Renal cortical epithelial cell (primary cell): ENCODE results near the gene KRTAP4-2. TPM values are rescaled to one million over a fixed set of nuclear protein-coding genes. Genes with fewer than 3 reads are reported as not detected.
"Not testable (repeated sequence)": the region's sequence is repeated elsewhere in the genome, so short reads cannot be mapped to it uniquely, and the experiment has no call there.

Experiments
- DNase-seq: peaks from one replicate; pipeline ENCODE4 v3.0.0-alpha.2; 2011; ENCODE audit warnings: low read depth
- total RNA-seq: library from RNA; depleted of rRNA; stranded (reverse); fragments of >200 nt; gene quantifications from 2 replicates; pipeline ENCODE4 v1.2.3, GENCODE V29; 2014

Gene KRTAP4-2
- total RNA-seq, 1 donor from 2014 or later: not detected

- no peak for DNase-seq
Observed at GRCh38 chr17:41163828-41164227, 14.2 kb downstream of the KRTAP4-2 start.

DNA sequence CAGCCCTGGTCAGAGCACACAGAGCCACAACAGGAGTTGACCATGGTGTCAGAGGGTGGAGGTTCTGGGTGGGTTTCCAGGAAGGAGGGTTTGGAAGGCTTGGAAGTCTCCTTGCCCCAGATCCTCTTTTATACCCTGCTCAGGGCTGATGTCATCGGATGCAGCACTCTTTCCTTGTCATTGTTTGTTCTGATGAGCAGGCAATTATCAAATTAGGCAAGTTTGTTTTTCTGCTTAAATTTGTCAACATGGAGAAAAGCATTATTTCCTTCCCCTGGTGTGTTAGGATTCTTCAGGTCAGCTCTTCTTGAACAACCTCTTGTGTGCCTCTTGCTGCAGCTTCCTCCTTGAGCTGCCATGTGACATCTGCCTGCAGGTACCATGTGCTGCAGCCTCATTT, 17.4 kb downstream of the KRTAP4-2 start, which contains the start of gene KRTAP4-4:
Gene KRTAP4-4, minus strand, starts transcription at position 101 of the 400 bp plus-strand sequence. Its CDS starts 57 bp downstream, at position 44.
- DNase-seq: no peak

- not testable (repeated sequence) for DNase-seq
Observed at GRCh38 chr17:41160190-41160589, 17.8 kb downstream of the KRTAP4-2 start.

DNA sequence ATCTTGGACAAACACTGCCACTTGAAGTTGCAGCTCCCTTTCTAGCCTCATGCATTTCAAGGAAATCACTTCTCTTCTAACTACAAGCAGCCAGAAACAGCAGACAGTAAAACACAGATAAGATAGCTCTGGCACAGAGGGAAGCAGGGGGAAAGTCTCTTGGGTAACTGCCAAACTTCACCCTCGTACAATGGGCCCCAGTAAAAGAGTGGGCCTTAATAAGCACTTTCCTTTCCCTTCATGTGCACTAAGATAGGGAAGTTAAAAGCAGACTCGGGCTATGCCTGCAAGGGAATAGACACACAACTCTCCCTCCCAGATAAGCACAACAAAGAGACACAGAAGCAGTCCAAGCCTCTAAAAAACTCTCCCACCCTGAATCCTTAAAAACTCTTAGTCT, 24.2 kb downstream of the KRTAP4-2 start:
- DNase-seq: no peak

DNA sequence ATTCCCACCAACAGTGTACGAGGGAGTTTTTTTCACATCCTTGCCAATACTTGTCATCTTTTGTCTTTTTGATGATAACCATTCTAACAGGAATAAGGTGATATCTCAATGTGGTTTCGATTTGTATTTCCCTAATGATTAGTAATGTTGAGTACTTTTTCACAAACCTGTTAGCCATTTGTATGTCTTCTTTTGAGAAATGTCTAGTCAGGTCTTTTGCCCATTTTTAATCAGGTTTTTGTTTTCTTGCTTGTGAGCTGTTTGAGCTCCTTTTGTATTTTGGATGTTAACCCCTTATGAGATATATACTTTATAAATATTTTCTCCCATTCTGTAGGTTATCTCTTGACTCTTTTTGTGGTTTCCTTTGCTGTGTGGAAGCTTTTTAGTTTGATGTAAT, 26.5 kb downstream of the KRTAP4-2 start:
- DNase-seq: no peak

- DNase-seq: no peak
Observed at GRCh38 chr17:41150026-41150425, 28.0 kb downstream of the KRTAP4-2 start.

DNA sequence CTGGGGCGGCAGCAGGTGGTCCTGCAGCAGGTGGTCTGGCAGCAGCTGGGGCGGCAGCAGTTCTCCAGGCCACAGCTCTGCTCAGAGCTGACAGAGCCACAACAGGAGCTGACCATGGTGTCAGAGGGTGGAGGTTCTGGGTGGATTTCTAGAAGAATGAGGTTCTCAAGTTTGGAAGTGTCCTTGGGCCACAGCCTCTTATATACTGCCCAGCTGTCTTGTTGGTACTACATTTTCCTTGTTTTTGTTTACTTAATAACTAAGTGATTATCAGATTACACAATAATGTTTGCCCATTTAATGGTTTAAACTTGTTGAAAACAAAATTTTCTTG, 28.4 kb downstream of the KRTAP4-2 start, which contains the start of gene KRTAP4-5:
Gene KRTAP4-5, minus strand, starts transcription at position 174 of the 334 bp plus-strand sequence. Its CDS starts 58 bp downstream, at position 116.
- DNase-seq: no peak

- DNase-seq: not testable (repeated sequence)
Observed at GRCh38 chr17:41148971-41149651, 28.9 kb downstream of the KRTAP4-2 start.

- DNase-seq: no peak
Observed at GRCh38 chr17:41147531-41148204, 30.4 kb downstream of the KRTAP4-2 start.

- DNase-seq: no peak
Observed at GRCh38 chr17:41145261-41145660, 32.8 kb downstream of the KRTAP4-2 start.

- no peak for DNase-seq
Observed at GRCh38 chr17:41144846-41145245, 33.2 kb downstream of the KRTAP4-2 start.

GRCh38 chr17:41141361-41141760, 36.7 kb downstream of the KRTAP4-2 start:
- DNase-seq: no peak

- DNase-seq: peak; percentile 92
Observed at GRCh38 chr17:41140360-41141131, 37.5 kb downstream of the KRTAP4-2 start, which contains the start of gene KRTAP4-6. KRTAP4-6 (minus strand) TSS chr17:41140544; CDS start chr17:41140487, 57 bp downstream.

DNA sequence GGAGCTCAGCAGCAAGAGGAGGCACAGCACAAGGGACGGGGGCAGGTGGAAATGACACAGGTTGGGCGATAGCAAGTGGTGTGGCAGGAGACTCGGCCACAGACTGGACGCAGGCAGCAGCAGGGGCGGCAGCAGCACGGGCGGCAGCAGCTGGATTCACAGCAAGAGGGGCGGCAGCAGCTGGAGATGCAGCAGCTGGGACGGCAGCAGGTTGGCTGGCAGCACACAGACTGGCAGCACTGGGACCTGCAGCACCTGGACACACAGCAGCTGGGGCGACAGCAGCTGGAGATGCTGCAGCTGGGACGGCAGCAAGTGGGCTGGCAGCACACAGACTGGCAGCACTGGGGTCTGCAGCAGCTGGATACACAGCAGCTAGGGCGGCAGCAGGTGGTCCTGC, 38.2 kb downstream of the KRTAP4-2 start:
- not testable (repeated sequence) for DNase-seq

- no peak for DNase-seq
Observed at GRCh38 chr17:41133880-41134735, 43.9 kb downstream of the KRTAP4-2 start.

DNA sequence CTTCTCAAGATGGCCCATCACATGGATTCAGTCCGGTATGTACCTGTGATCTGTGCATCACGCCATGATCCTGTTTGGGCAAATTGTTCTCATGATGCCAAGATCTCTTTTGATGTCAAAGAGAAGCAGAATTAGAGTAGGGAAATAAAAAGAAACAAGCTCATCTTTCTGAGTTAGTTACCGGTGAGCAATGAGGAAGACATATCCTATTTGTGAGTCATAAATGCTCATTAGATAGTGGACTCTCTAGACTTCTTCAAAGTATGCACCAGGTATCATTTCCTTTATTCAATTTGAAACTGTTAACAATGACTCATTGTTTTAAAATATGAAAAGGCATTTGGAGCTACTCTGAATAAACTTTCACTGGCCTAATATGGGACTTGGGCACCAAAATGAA, 46.0 kb downstream of the KRTAP4-2 start:
- peak; percentile 57 for DNase-seq

Other genes starting within 250 kb of the KRTAP4-2 start
- gene KRT23, start 240.6 kb downstream of the KRTAP4-2 start, total RNA-seq: 1.2 and 68.1 TPM in 2 replicates
- gene KRT39, start 211.3 kb downstream of the KRTAP4-2 start, total RNA-seq: not detected in 2 replicates
- not detected in 2 replicates for gene KRT40, start 193.9 kb downstream of the KRTAP4-2 start, total RNA-seq
- not detected in 2 replicates for gene KRTAP3-3, start 184.1 kb downstream of the KRTAP4-2 start, total RNA-seq
- not detected in 2 replicates for gene KRTAP3-2, start 178.3 kb downstream of the KRTAP4-2 start, total RNA-seq
- not detected in 2 replicates for gene KRTAP3-1, start 169.1 kb downstream of the KRTAP4-2 start, total RNA-seq
- gene KRTAP1-5, start 151.0 kb downstream of the KRTAP4-2 start, total RNA-seq: not detected in 2 replicates
- not detected in 2 replicates for gene KRTAP1-4, start 148.0 kb downstream of the KRTAP4-2 start, total RNA-seq
- not detected in 2 replicates for gene KRTAP1-3, start 143.3 kb downstream of the KRTAP4-2 start, total RNA-seq
- 0.25 and 0.35 TPM in 2 replicates for gene KRTAP1-1, start 136.8 kb downstream of the KRTAP4-2 start, total RNA-seq
- not detected in 2 replicates for gene KRTAP2-1, start 130.9 kb downstream of the KRTAP4-2 start, total RNA-seq
- 0.15 TPM in 1 of 2 replicates, not detected in the other for gene KRTAP2-2, start 123.0 kb downstream of the KRTAP4-2 start, total RNA-seq
- gene KRTAP2-3, start 118.1 kb downstream of the KRTAP4-2 start, total RNA-seq: 0.55 and 5.9 TPM in 2 replicates
- not detected in 2 replicates for gene KRTAP2-4, start 112.3 kb downstream of the KRTAP4-2 start, total RNA-seq
- not detected in 2 replicates for gene KRTAP4-7, start 94.1 kb downstream of the KRTAP4-2 start, total RNA-seq
- not detected in 2 replicates for gene KRTAP4-8, start 80.1 kb downstream of the KRTAP4-2 start, total RNA-seq
- gene KRTAP4-16, start 76.0 kb downstream of the KRTAP4-2 start, total RNA-seq: not detected in 2 replicates
- not detected in 2 replicates for gene KRTAP4-9, start 72.8 kb downstream of the KRTAP4-2 start, total RNA-seq
- not detected in 2 replicates for gene KRTAP4-11, start 59.8 kb downstream of the KRTAP4-2 start, total RNA-seq
- gene KRTAP4-12, start 54.0 kb downstream of the KRTAP4-2 start, total RNA-seq: not detected in 2 replicates
- not detected in 2 replicates for gene KRTAP4-6, start 37.7 kb downstream of the KRTAP4-2 start, total RNA-seq
- not detected in 2 replicates for gene KRTAP4-5, start 28.4 kb downstream of the KRTAP4-2 start, total RNA-seq
- gene KRTAP4-4, start 17.5 kb downstream of the KRTAP4-2 start, total RNA-seq: not detected in 2 replicates
- not detected in 2 replicates for gene KRTAP4-3, start 10.0 kb downstream of the KRTAP4-2 start, total RNA-seq
- gene KRTAP4-1, start 6.7 kb upstream of the KRTAP4-2 start, total RNA-seq: not detected in 2 replicates
- not detected in 2 replicates for gene KRTAP9-1, start 11.7 kb upstream of the KRTAP4-2 start, total RNA-seq
- gene KRTAP9-2, start 48.4 kb upstream of the KRTAP4-2 start, total RNA-seq: not detected in 2 replicates
- not detected in 2 replicates for gene KRTAP9-3, start 54.2 kb upstream of the KRTAP4-2 start, total RNA-seq
- not detected in 2 replicates for gene KRTAP9-8, start 59.8 kb upstream of the KRTAP4-2 start, total RNA-seq
- gene KRTAP9-4, start 71.5 kb upstream of the KRTAP4-2 start, total RNA-seq: not detected in 2 replicates
- not detected in 2 replicates for gene KRTAP9-9, start 77.2 kb upstream of the KRTAP4-2 start, total RNA-seq
- not detected in 2 replicates for gene KRTAP9-6, start 87.2 kb upstream of the KRTAP4-2 start, total RNA-seq
- not detected in 2 replicates for gene KRTAP9-7, start 97.5 kb upstream of the KRTAP4-2 start, total RNA-seq
- not detected in 2 replicates for gene KRTAP29-1, start 124.6 kb upstream of the KRTAP4-2 start, total RNA-seq
- gene KRTAP16-1, start 131.1 kb upstream of the KRTAP4-2 start, total RNA-seq: not detected in 2 replicates
- gene KRTAP17-1, start 137.5 kb upstream of the KRTAP4-2 start, total RNA-seq: not detected in 2 replicates
- gene KRT33A, start 172.6 kb upstream of the KRTAP4-2 start, total RNA-seq: not detected in 2 replicates
- gene KRT33B, start 191.6 kb upstream of the KRTAP4-2 start, total RNA-seq: not detected in 2 replicates
- gene KRT34, start 204.1 kb upstream of the KRTAP4-2 start, total RNA-seq: 0.05 and 26.4 TPM in 2 replicates
- not detected in 2 replicates for gene KRT31, start 219.4 kb upstream of the KRTAP4-2 start, total RNA-seq
- not detected in 2 replicates for gene KRT37, start 246.4 kb upstream of the KRTAP4-2 start, total RNA-seq